Measurements from ENCODE around the gene SMYD4.

DNA sequence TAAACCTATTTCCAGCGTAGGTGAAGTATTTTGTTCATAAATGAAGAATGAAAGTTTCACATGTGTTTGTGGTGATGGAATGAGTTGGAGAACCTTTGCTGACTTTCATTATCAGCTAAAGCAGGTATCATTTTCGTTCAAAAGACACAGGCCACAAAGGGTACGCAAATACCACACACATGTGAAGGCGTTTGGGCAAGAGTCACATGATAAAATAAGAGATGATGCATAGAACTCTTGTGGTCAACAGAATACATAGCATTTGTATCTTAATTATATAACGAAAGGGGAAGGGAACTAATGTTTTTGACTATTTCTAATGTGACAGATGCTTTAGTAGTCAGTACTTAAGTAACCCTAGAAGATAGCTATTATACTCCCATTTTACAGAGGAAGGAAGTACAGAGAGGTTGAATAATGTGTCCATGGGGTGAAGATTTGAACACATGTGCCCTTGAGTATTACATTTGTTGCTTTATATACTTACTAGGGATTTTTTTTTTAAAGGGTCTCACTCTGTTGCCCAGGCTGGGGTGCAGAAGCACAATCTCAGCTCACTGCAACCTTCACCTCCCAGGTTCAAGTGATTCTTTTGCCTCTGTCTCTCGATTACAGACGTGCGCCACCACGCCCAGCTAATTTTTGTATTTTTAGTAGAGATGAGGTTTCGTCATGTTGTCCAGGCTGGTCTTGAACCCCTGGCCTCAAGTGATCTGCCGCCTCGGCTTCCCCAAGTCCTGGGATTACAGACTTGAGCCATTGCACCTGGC, 4.9 kb upstream of the SMYD4 start:
- TF ChIP-seq, protein P1, sequence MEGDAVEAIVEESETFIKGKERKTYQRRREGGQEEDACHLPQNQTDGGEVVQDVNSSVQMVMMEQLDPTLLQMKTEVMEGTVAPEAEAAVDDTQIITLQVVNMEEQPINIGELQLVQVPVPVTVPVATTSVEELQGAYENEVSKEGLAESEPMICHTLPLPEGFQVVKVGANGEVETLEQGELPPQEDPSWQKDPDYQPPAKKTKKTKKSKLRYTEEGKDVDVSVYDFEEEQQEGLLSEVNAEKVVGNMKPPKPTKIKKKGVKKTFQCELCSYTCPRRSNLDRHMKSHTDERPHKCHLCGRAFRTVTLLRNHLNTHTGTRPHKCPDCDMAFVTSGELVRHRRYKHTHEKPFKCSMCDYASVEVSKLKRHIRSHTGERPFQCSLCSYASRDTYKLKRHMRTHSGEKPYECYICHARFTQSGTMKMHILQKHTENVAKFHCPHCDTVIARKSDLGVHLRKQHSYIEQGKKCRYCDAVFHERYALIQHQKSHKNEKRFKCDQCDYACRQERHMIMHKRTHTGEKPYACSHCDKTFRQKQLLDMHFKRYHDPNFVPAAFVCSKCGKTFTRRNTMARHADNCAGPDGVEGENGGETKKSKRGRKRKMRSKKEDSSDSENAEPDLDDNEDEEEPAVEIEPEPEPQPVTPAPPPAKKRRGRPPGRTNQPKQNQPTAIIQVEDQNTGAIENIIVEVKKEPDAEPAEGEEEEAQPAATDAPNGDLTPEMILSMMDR (conservative IDR thresholded peaks at IDR 0.05): no peak
- no peak for TF ChIP-seq EZH2 (IDR thresholded peaks at IDR 0.05; ENCODE audit: low read depth)

Measured in PC-9 (cell line).